WTC11 (cell line): ENCODE results near the gene GOLGA3. TPM values are rescaled to one million over a fixed set of nuclear protein-coding genes. Genes with fewer than 3 reads are reported as not detected.
A peak's percentile ranks its signal among the peaks of the same experiment; 100 is the strongest.
"Not testable (repeated sequence)": the region's sequence is repeated elsewhere in the genome, so short reads cannot be mapped to it uniquely, and the experiment has no call there.

Source experiments
- ATAC-seq: fragments of 200-7000 bp; cut with Tn5 transposase; 2 replicates; pipeline ENCODE4 v1.10.0; 2021; ENCODE audit warnings: mild to moderate bottlenecking, moderate library complexity
- CTCF ChIA-PET: fragments of 300-600 bp; sonication (Branson Sonifier 250); formaldehyde crosslinking; loops from one replicate; lab custom pipeline; 2021; ENCODE audit warnings: antibody characterized with exemption; lab: Charles Lee
- POLR2A ChIA-PET: fragments of 350-600 bp; sonication (Branson Sonifier 250); formaldehyde crosslinking; loops from one replicate; lab custom pipeline; 2021; ENCODE audit warnings: antibody characterized with exemption; lab: Charles Lee
- DNase-seq: peaks from one replicate; pipeline ENCODE4 v3.0.0; 2021; ENCODE audit warnings: low spot score
- H3K27ac Mint-ChIP-seq: 2 replicates; pipeline ENCODE4 v1.8.0; 2021; ENCODE audit warnings: mixed read lengths
- H3K27me3 Mint-ChIP-seq: 2 replicates; pipeline ENCODE4 v1.8.0; 2021; ENCODE audit warnings: low read depth, mild to moderate bottlenecking, moderate library complexity, mixed read lengths
- H3K36me3 Mint-ChIP-seq: 2 replicates; pipeline ENCODE4 v1.8.0; 2021; ENCODE audit warnings: mixed read lengths
- H3K4me1 Mint-ChIP-seq: 2 replicates; pipeline ENCODE4 v1.8.0; 2022; ENCODE audit warnings: mixed read lengths
- H3K4me3 Mint-ChIP-seq: 2 replicates; pipeline ENCODE4 v1.8.0; 2021; ENCODE audit warnings: mild to moderate bottlenecking, moderate library complexity, mixed read lengths
- H3K9me3 Mint-ChIP-seq: 2 replicates; pipeline ENCODE4 v1.8.0; 2021; ENCODE audit warnings: mixed read lengths
- CREB1 ChIP-seq: sonication (generic); formaldehyde crosslinking; IDR thresholded peaks from 2 replicates; pipeline ENCODE4 v1.8.0; 2023; ENCODE audit warnings: mild to moderate bottlenecking, missing genetic modification reagents
- FOXK1 ChIP-seq: sonication (generic); formaldehyde crosslinking; IDR thresholded peaks from 2 replicates; pipeline ENCODE4 v1.8.0; 2022; ENCODE audit warnings: mild to moderate bottlenecking, moderate library complexity, missing genetic modification reagents
- JAZF1 ChIP-seq: fragments of 250-450 bp; sonication (Bioruptor Pico); IDR thresholded peaks from 2 replicates; pipeline ENCODE4 v1.9.0; 2021; ENCODE audit warnings: moderate library complexity, mild to moderate bottlenecking, inconsistent platforms
- MXD4 ChIP-seq: fragments of 250-450 bp; sonication (Bioruptor Pico); IDR thresholded peaks from 2 replicates; pipeline ENCODE4 v1.8.0; 2021; ENCODE audit warnings: mild to moderate bottlenecking, moderate library complexity, borderline replicate concordance
- SP1 ChIP-seq: sonication (generic); formaldehyde crosslinking; conservative IDR thresholded peaks from 2 replicates; pipeline ENCODE4 v1.8.1; 2022; ENCODE audit warnings: missing genetic modification reagents
- ZNF121 ChIP-seq: sonication (generic); formaldehyde crosslinking; IDR thresholded peaks from 2 replicates; pipeline ENCODE4 v1.8.0; 2023; ENCODE audit warnings: missing genetic modification reagents
- ZNF232 ChIP-seq: sonication (generic); formaldehyde crosslinking; IDR thresholded peaks from 2 replicates; pipeline ENCODE4 v1.8.0; 2022; ENCODE audit warnings: mild to moderate bottlenecking, missing genetic modification reagents
- ZNF263 ChIP-seq: sonication (generic); formaldehyde crosslinking; IDR thresholded peaks from 2 replicates; pipeline ENCODE4 v1.8.1; 2022; ENCODE audit warnings: low read depth, mild to moderate bottlenecking, moderate library complexity, missing genetic modification reagents
- ZNF423 ChIP-seq: fragments of 250-450 bp; sonication (Bioruptor Pico); IDR thresholded peaks from 2 replicates; pipeline ENCODE4 v2.1.2; 2022; ENCODE audit warnings: mild to moderate bottlenecking, moderate library complexity
- total RNA-seq: library from RNA; stranded (reverse); gene quantifications from 3 replicates; pipeline ENCODE4 v1.2.3, GENCODE V29; 2021
- TF ChIP-seq, protein P1 (sequence below): sonication (generic); formaldehyde crosslinking; IDR thresholded peaks from 2 replicates; pipeline ENCODE4 v1.8.1; 2022; ENCODE audit warnings: low read depth, mild to moderate bottlenecking, moderate library complexity, missing genetic modification reagents, borderline replicate concordance
- TF ChIP-seq, protein P2 (sequence below): sonication (generic); formaldehyde crosslinking; IDR thresholded peaks from 2 replicates; pipeline ENCODE4 v1.8.0; 2023; ENCODE audit warnings: mild to moderate bottlenecking, missing genetic modification reagents
- TF ChIP-seq, protein P3 (sequence below): sonication (generic); formaldehyde crosslinking; IDR thresholded peaks from 2 replicates; pipeline ENCODE4 v1.8.1; 2022; ENCODE audit warnings: missing genetic modification reagents, borderline replicate concordance
- TF ChIP-seq, protein P4 (sequence below): sonication (generic); formaldehyde crosslinking; IDR thresholded peaks from 2 replicates; pipeline ENCODE4 v1.8.1; 2023; ENCODE audit warnings: mild to moderate bottlenecking, missing genetic modification reagents, moderate library complexity
- TF ChIP-seq, protein P5 (sequence below): sonication (generic); formaldehyde crosslinking; IDR thresholded peaks from 2 replicates; pipeline ENCODE4 v1.8.1; 2023; ENCODE audit warnings: mild to moderate bottlenecking, missing genetic modification reagents
- TF ChIP-seq, protein P6 (sequence below): sonication (generic); formaldehyde crosslinking; IDR thresholded peaks from 2 replicates; pipeline ENCODE4 v1.8.1; 2023; ENCODE audit warnings: mild to moderate bottlenecking, missing genetic modification reagents, moderate library complexity
- TF ChIP-seq, protein P7 (sequence below): fragments of 250-450 bp; sonication (Bioruptor Pico); IDR thresholded peaks from 2 replicates; pipeline ENCODE4 v1.8.0; 2021; ENCODE audit warnings: mild to moderate bottlenecking
- TF ChIP-seq, protein P8 (sequence below): sonication (generic); formaldehyde crosslinking; IDR thresholded peaks from 2 replicates; pipeline ENCODE4 v1.8.1; 2023; ENCODE audit warnings: mild to moderate bottlenecking, missing genetic modification reagents

Gene GOLGA3
- total RNA-seq, 1 experiment from 2014 or later: 47.8 TPM

DNA sequence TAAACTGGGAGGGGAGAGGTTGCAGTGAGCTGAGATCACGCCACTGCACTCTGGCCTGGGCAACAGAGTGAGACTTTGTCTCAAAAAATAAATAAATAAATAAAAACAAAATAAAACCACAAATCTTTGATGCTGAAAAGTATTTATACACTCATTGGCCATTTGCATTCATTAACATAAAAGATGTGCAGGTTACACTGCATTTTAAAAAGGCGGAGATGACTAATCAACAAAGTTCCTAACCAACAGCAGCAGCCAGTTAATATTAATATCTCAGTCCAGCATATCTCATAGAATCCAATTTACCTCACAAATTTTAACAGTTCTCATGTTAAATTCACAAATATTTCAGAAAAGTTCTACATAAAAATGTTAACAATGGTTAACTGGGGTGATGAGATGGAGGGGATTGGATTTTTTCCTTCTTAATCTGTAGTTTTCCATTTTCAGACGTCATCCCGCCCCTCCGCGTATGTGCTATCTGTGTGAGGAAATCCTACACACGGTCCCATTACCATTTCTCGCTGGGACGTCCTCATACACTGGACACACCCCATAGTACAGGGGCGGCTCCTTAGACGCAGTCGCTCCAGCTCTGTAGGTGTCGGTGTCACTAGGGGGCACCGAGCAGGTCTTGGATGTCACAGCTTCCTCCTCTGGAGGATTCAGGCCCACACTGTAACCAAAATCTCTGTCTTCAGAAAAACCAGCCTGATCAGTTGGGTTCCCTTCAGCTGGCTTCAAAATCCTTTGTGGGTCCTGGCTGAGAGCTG, 74.3 kb downstream of the GOLGA3 start:
- peak; percentile 59 for ATAC-seq
- H3K27ac Mint-ChIP-seq: no peak overlapping the region
- no peaks in the 10 kb centered on the region for H3K27me3 Mint-ChIP-seq
- POLR2A ChIA-PET: no interaction called here
- CTCF ChIA-PET: interaction anchor here (3.8 kb wide), 1 partner anchor 14 kb away, joined by 12 read pairs; no protein-coding TSS in a partner anchor
- H3K4me1 Mint-ChIP-seq: no peaks in the 10 kb centered on the region
- peaks cover 42% of the 10 kb centered on the region for H3K36me3 Mint-ChIP-seq
- TF ChIP-seq, protein P1, sequence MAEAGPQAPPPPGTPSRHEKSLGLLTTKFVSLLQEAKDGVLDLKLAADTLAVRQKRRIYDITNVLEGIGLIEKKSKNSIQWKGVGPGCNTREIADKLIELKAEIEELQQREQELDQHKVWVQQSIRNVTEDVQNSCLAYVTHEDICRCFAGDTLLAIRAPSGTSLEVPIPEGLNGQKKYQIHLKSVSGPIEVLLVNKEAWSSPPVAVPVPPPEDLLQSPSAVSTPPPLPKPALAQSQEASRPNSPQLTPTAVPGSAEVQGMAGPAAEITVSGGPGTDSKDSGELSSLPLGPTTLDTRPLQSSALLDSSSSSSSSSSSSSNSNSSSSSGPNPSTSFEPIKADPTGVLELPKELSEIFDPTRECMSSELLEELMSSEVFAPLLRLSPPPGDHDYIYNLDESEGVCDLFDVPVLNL (CRISPR knock-in tag): no peak
- H3K4me3 Mint-ChIP-seq: no peak overlapping the region
- no peak for DNase-seq
- no peaks in the 10 kb centered on the region for H3K9me3 Mint-ChIP-seq

DNA sequence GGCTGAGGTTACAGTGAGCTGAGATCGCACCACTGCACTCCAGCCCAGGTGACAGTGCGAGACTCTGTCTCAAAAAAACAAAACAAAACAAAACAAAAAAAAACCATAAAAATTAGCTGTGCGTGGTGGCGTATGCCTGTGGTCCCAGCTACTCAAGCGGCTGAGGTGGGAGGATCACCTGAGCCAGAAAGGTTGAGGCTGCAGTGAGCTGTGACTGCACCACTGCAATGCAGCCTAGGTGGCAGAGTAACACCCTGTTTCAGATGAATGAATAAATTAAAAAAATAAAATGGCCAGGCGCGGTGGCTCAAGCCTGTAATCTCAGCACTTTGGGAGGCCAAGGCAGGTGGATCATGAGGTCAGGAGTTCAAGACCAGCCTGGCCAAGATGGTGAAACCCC, 75.0 kb downstream of the GOLGA3 start:
- peaks cover 46% of the 10 kb centered on the region for H3K36me3 Mint-ChIP-seq
- POLR2A ChIA-PET, H3K4me1 Mint-ChIP-seq, H3K27ac Mint-ChIP-seq, DNase-seq, ATAC-seq, H3K27me3 Mint-ChIP-seq, H3K4me3 Mint-ChIP-seq, H3K9me3 Mint-ChIP-seq: not testable (repeated sequence)
- CTCF ChIA-PET: interaction anchor here (3.8 kb wide), 1 partner anchor 15 kb away, joined by 12 read pairs; no protein-coding TSS in a partner anchor

DNA sequence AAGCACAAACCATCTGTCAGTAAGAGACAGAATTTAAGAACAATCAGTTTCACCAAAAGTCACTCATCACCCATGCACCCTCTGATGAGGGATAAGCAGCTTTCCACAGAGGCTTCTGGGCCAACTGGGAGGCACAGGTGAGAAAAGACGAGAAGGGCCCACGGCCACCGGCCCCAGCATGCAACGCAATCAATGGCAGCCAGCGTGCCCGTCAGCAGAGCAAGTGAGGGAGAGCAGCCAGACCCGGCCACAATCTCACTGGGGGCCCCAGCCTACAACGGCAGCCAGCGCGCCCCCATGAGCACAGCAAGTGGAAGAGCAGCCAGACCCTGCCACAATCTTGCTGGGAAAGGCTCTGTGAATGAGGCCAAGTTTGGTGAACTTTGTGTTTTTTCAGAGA, 80.3 kb downstream of the GOLGA3 start:
- ATAC-seq (peak; percentile 44; the same call in 1 of the 2 replicates), DNase-seq (no peak)
- Mint-ChIP-seq H3K4me3 (no peak overlapping the region), H3K36me3 (peaks cover 70% of the 10 kb centered on the region), H3K27ac (no peak overlapping the region), H3K4me1 (no peaks in the 10 kb centered on the region), H3K27me3 (no peaks in the 10 kb centered on the region), H3K9me3 (no peaks in the 10 kb centered on the region)
- CTCF ChIA-PET: no interaction called here
- POLR2A ChIA-PET: no interaction called here
- TF ChIP-seq, protein P2, sequence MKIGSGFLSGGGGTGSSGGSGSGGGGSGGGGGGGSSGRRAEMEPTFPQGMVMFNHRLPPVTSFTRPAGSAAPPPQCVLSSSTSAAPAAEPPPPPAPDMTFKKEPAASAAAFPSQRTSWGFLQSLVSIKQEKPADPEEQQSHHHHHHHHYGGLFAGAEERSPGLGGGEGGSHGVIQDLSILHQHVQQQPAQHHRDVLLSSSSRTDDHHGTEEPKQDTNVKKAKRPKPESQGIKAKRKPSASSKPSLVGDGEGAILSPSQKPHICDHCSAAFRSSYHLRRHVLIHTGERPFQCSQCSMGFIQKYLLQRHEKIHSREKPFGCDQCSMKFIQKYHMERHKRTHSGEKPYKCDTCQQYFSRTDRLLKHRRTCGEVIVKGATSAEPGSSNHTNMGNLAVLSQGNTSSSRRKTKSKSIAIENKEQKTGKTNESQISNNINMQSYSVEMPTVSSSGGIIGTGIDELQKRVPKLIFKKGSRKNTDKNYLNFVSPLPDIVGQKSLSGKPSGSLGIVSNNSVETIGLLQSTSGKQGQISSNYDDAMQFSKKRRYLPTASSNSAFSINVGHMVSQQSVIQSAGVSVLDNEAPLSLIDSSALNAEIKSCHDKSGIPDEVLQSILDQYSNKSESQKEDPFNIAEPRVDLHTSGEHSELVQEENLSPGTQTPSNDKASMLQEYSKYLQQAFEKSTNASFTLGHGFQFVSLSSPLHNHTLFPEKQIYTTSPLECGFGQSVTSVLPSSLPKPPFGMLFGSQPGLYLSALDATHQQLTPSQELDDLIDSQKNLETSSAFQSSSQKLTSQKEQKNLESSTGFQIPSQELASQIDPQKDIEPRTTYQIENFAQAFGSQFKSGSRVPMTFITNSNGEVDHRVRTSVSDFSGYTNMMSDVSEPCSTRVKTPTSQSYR (CRISPR knock-in tag): no peak
- TF ChIP-seq, protein P3, sequence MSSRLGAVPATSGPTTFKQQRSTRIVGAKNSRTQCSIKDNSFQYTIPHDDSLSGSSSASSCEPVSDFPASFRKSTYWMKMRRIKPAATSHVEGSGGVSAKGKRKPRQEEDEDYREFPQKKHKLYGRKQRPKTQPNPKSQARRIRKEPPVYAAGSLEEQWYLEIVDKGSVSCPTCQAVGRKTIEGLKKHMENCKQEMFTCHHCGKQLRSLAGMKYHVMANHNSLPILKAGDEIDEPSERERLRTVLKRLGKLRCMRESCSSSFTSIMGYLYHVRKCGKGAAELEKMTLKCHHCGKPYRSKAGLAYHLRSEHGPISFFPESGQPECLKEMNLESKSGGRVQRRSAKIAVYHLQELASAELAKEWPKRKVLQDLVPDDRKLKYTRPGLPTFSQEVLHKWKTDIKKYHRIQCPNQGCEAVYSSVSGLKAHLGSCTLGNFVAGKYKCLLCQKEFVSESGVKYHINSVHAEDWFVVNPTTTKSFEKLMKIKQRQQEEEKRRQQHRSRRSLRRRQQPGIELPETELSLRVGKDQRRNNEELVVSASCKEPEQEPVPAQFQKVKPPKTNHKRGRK (CRISPR knock-in tag): no peak
- TF ChIP-seq MXD4: no peak
- TF ChIP-seq, protein P4, sequence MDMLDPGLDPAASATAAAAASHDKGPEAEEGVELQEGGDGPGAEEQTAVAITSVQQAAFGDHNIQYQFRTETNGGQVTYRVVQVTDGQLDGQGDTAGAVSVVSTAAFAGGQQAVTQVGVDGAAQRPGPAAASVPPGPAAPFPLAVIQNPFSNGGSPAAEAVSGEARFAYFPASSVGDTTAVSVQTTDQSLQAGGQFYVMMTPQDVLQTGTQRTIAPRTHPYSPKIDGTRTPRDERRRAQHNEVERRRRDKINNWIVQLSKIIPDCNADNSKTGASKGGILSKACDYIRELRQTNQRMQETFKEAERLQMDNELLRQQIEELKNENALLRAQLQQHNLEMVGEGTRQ (CRISPR knock-in tag): no peak
- no peak for TF ChIP-seq SP1 (CRISPR knock-in tag)
- no peak for TF ChIP-seq JAZF1 (CRISPR knock-in tag)
- TF ChIP-seq, protein P5, sequence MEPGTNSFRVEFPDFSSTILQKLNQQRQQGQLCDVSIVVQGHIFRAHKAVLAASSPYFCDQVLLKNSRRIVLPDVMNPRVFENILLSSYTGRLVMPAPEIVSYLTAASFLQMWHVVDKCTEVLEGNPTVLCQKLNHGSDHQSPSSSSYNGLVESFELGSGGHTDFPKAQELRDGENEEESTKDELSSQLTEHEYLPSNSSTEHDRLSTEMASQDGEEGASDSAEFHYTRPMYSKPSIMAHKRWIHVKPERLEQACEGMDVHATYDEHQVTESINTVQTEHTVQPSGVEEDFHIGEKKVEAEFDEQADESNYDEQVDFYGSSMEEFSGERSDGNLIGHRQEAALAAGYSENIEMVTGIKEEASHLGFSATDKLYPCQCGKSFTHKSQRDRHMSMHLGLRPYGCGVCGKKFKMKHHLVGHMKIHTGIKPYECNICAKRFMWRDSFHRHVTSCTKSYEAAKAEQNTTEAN (CRISPR knock-in tag): no peak
- TF ChIP-seq ZNF121 (CRISPR knock-in tag): no peak
- TF ChIP-seq, protein P6, sequence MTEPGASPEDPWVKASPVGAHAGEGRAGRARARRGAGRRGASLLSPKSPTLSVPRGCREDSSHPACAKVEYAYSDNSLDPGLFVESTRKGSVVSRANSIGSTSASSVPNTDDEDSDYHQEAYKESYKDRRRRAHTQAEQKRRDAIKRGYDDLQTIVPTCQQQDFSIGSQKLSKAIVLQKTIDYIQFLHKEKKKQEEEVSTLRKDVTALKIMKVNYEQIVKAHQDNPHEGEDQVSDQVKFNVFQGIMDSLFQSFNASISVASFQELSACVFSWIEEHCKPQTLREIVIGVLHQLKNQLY (CRISPR knock-in tag): no peak
- TF ChIP-seq ZNF232 (CRISPR knock-in tag): no peak
- TF ChIP-seq CREB1 (CRISPR knock-in tag): no peak
- TF ChIP-seq, protein P7, sequence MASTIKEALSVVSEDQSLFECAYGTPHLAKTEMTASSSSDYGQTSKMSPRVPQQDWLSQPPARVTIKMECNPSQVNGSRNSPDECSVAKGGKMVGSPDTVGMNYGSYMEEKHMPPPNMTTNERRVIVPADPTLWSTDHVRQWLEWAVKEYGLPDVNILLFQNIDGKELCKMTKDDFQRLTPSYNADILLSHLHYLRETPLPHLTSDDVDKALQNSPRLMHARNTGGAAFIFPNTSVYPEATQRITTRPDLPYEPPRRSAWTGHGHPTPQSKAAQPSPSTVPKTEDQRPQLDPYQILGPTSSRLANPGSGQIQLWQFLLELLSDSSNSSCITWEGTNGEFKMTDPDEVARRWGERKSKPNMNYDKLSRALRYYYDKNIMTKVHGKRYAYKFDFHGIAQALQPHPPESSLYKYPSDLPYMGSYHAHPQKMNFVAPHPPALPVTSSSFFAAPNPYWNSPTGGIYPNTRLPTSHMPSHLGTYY (CRISPR knock-in tag): no peak
- TF ChIP-seq FOXK1 (CRISPR knock-in tag): no peak
- TF ChIP-seq ZNF263 (CRISPR knock-in tag): no peak
- TF ChIP-seq, protein P8, sequence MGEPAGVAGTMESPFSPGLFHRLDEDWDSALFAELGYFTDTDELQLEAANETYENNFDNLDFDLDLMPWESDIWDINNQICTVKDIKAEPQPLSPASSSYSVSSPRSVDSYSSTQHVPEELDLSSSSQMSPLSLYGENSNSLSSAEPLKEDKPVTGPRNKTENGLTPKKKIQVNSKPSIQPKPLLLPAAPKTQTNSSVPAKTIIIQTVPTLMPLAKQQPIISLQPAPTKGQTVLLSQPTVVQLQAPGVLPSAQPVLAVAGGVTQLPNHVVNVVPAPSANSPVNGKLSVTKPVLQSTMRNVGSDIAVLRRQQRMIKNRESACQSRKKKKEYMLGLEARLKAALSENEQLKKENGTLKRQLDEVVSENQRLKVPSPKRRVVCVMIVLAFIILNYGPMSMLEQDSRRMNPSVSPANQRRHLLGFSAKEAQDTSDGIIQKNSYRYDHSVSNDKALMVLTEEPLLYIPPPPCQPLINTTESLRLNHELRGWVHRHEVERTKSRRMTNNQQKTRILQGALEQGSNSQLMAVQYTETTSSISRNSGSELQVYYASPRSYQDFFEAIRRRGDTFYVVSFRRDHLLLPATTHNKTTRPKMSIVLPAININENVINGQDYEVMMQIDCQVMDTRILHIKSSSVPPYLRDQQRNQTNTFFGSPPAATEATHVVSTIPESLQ (CRISPR knock-in tag): no peak
- TF ChIP-seq ZNF423 (CRISPR knock-in tag): no peak
